K562 (cell line): ENCODE measurements around the gene APBB2. TPM values are rescaled to one million over a fixed set of nuclear protein-coding genes. Genes with fewer than 3 reads are reported as not detected.

Experiments
- ATAC-seq: fragments of 200-7000 bp; cut with Tn5 transposase; 3 replicates; pipeline ENCODE4 v1.9.1; 2020; ENCODE audit warnings: moderate library complexity
- BruUV-seq: library from RNA; stranded (reverse); fragments of 400-500 nt; replicated peaks from 2 replicates; lab custom pipeline; 2021; lab: Mats Ljungman, UMichigan
- CTCF ChIA-PET: fragments of 300-600 bp; formaldehyde crosslinking; extraction: SDS; loops from one replicate; lab custom pipeline; 2021; ENCODE audit warnings: low intra/inter-chr PET ratio; lab: Yijun Ruan, JAX
- POLR2A ChIA-PET: fragments of 300-600, 350-650 bp; sonication (Branson Sonifier 250); formaldehyde crosslinking; extraction: SDS; loops from one replicate; lab custom pipeline; 2021; ENCODE audit warnings: antibody characterized with exemption, inconsistent platforms; lab: Yijun Ruan, JAX
- DNase-seq, 4 experiments: peaks; one replicate each; pipeline versions ENCODE4 v3.0.0 to v3.0.0-alpha.2; 2011 to 2018; ENCODE audit warnings: low spot score in 3 of 4, mixed read lengths in 3 of 4; ENCODE audit errors: extremely low read depth in 1 of 4
- FAIRE-seq: peaks from 2 replicates; lab custom pipeline; 2011; peaks lifted over from hg19 to GRCh38; lab: Jason Lieb, UNC
- H2AFZ ChIP-seq: 2 replicates; pipeline ENCODE4 v1.6.0; 2011; ENCODE audit warnings: low read depth, low read length, control low read depth, inconsistent platforms
- H3K27ac ChIP-seq: fragments of 200-600 bp; 3 replicates; pipeline ENCODE4 v1.8.0; 2011; ENCODE audit warnings: low read depth, mild to moderate bottlenecking, control low read depth, inconsistent platforms, low read length, moderate library complexity, mixed read lengths; ENCODE audit errors: extremely low read depth
- H3K27me3 ChIP-seq, 2 experiments: fragments of 300-600 bp in 1 of 2; 2 replicates in 1 of 2; 3 replicates in 1 of 2; pipeline versions ENCODE4 v1.6.0 to v1.8.0; 2011; ENCODE audit warnings: inconsistent platforms in 2 of 2, low read length in 2 of 2, mild to moderate bottlenecking in 1 of 2, mixed read lengths in 1 of 2, moderate library complexity in 1 of 2; ENCODE audit not compliant: control insufficient read depth in 2 of 2, insufficient read depth in 2 of 2
- H3K36me3 ChIP-seq: fragments of 300-600 bp; 3 replicates; pipeline ENCODE4 v1.8.0; 2011; ENCODE audit warnings: mild to moderate bottlenecking, low read length, inconsistent platforms; ENCODE audit not compliant: control insufficient read depth, insufficient read depth
- H3K4me1 ChIP-seq, 2 experiments: fragments of 200-600 bp in 1 of 2; replicated peaks in 1 of 2; 2 replicates in 1 of 2; 3 replicates in 1 of 2; pipeline versions ENCODE4 v1.5.1 to v1.8.0; 2011; ENCODE audit warnings: inconsistent platforms in 2 of 2, low read length in 2 of 2, mild to moderate bottlenecking in 1 of 2, mixed read lengths in 1 of 2, moderate library complexity in 1 of 2; ENCODE audit not compliant: control insufficient read depth in 2 of 2, insufficient read depth in 2 of 2
- H3K4me2 ChIP-seq: 2 replicates; pipeline ENCODE4 v1.6.1; 2011; ENCODE audit warnings: low read length, control low read depth, inconsistent platforms, mixed read lengths; ENCODE audit not compliant: insufficient read depth
- H3K4me3 ChIP-seq: fragments of 200-600 bp; sonication (generic), shearing (Covaris generic); 2 replicates; pipeline ENCODE4 v1.5.1; 2016; ENCODE audit warnings: control low read depth, inconsistent platforms
- H3K79me2 ChIP-seq: fragments of 200-600 bp; 3 replicates; pipeline ENCODE4 v1.8.0; 2011; ENCODE audit warnings: low read length, inconsistent platforms; ENCODE audit not compliant: control insufficient read depth, insufficient read depth
- H3K9ac ChIP-seq, 2 experiments: 2 replicates each; pipeline versions ENCODE4 v1.6.0 to v1.6.1; 2011; ENCODE audit warnings: low read depth in 2 of 2, low read length in 2 of 2, control low read depth in 1 of 2, inconsistent platforms in 1 of 2, mild to moderate bottlenecking in 1 of 2, mixed read lengths in 1 of 2; ENCODE audit not compliant: insufficient read depth in 1 of 2
- H3K9me1 ChIP-seq: one replicate; pipeline ENCODE4 v1.6.0; 2011; ENCODE audit warnings: inconsistent platforms, mild to moderate bottlenecking, low read length, moderate library complexity; ENCODE audit not compliant: control insufficient read depth, insufficient read depth
- H3K9me3 ChIP-seq: replicated peaks from 2 replicates; pipeline ENCODE4 v1.5.1; 2011; ENCODE audit warnings: low read depth, low read length, inconsistent platforms; ENCODE audit not compliant: control insufficient read depth, insufficient read depth
- H4K20me1 ChIP-seq: replicated peaks from 2 replicates; pipeline ENCODE4 v1.6.1; 2011; ENCODE audit warnings: low read length, inconsistent platforms, mixed read lengths; ENCODE audit not compliant: control insufficient read depth, insufficient read depth
- BRD9 ChIP-seq: fragments of 450-650 bp; IDR thresholded peaks from 2 replicates; pipeline ENCODE4 v1.6.1; 2018; ENCODE audit warnings: low read depth; ENCODE audit not compliant: partially characterized antibody
- CBFB ChIP-seq: sonication (generic); formaldehyde crosslinking; IDR thresholded peaks from 2 replicates; pipeline ENCODE4 v1.4.0; 2020; ENCODE audit warnings: mild to moderate bottlenecking, missing genetic modification reagents
- ETV1 ChIP-seq: fragments of 450-650 bp; conservative IDR thresholded peaks from 2 replicates; pipeline ENCODE4 v1.6.1; 2016; ENCODE audit warnings: missing genetic modification characterization, control low read depth, low read depth, missing compliant biosample characterization
- LCOR ChIP-seq: sonication (generic); formaldehyde crosslinking; IDR thresholded peaks from 2 replicates; pipeline ENCODE4 v1.8.0; 2022; ENCODE audit warnings: mild to moderate bottlenecking, missing genetic modification reagents
- MCM3 ChIP-seq: fragments of 450-650 bp; IDR thresholded peaks from 2 replicates; pipeline ENCODE4 v1.6.1; 2016
- POLR2A ChIP-seq: fragments of 450-650 bp; conservative IDR thresholded peaks from 2 replicates; pipeline ENCODE4 v1.6.1; 2016
- PURB ChIP-seq: sonication (generic); formaldehyde crosslinking; IDR thresholded peaks from 2 replicates; pipeline ENCODE4 v1.9.0; 2021; ENCODE audit warnings: low read depth, mild to moderate bottlenecking, missing genetic modification reagents
- RBM39 ChIP-seq: fragments of 200-400 bp; formaldehyde crosslinking; optimal IDR thresholded peaks from 2 replicates; pipeline ENCODE3; 2018; ENCODE audit warnings: low read depth, low read length
- SIX5 ChIP-seq, 2 experiments: IDR thresholded peaks; 2 replicates each; pipeline ENCODE4 v1.6.1; 2011; ENCODE audit warnings: low read length in 2 of 2, borderline replicate concordance in 1 of 2, low read depth in 1 of 2, mild to moderate bottlenecking in 1 of 2, moderate library complexity in 1 of 2; ENCODE audit not compliant: insufficient read depth in 1 of 2
- THRAP3 ChIP-seq: fragments of 450-650 bp; IDR thresholded peaks from 2 replicates; pipeline ENCODE4 v1.6.1; 2016; ENCODE audit warnings: mild to moderate bottlenecking, inconsistent platforms, borderline replicate concordance
- ZBTB49 ChIP-seq: sonication (generic); formaldehyde crosslinking; IDR thresholded peaks from 2 replicates; pipeline ENCODE4 v1.8.0; 2022; ENCODE audit warnings: missing genetic modification reagents, mild to moderate bottlenecking, borderline replicate concordance
- ZNF253 ChIP-seq: fragments of 250-450 bp; sonication (Bioruptor Pico); conservative IDR thresholded peaks from 2 replicates; pipeline ENCODE4 v1.6.1; 2021; ENCODE audit warnings: mild to moderate bottlenecking
- WGBS: fragments of 100-300 bp; shearing (Covaris generic); methylation state at CpG from one replicate; pipeline ENCODE4 v1.1.6; 2016; ENCODE audit warnings: low coverage, mixed read lengths; ENCODE audit not compliant: insufficient coverage; ENCODE audit errors: missing lambda C conversion rate; 5-methylcytosine and 5-hydroxymethylcytosine counted together
- in situ Hi-C: fragments of 300-500 bp; cut with MboI; formaldehyde crosslinking; loops from 4 replicates; pipeline ENCODE4 v1.15.0; 2018; ENCODE audit warnings: inconsistent platforms, mixed read lengths
- intact Hi-C: fragments of 100-400 bp; cut with micrococcal nuclease; formaldehyde crosslinking; loops from 2 replicates; pipeline ENCODE4 v1.14.2; 2022
- polyA plus RNA-seq, 8 experiments: library from polyadenylated mRNA; depleted of rRNA in 4 of 8; stranded (reverse) in 5 of 8; unstranded in 3 of 8; fragments of >200 nt; fragmentation: Nextera tagmentation in 2 of 8; fragmentation: Illumina TruSeq in 1 of 8; extraction: Ambion mirVana in 2 of 8; extraction: Trizol in 1 of 8; gene quantifications; 2 replicates each; pipeline versions ENCODE4 v1.2.1 to v1.2.3, GENCODE V29; 2011 to 2014; ENCODE audit warnings: inconsistent platforms in 1 of 8, missing spikeins in 1 of 8
- total RNA-seq, 7 experiments: library from RNA; depleted of rRNA in 6 of 7; stranded (reverse); fragments of >200 nt in 6 of 7; fragmentation: Illumina TruSeq in 2 of 7; extraction: Trizol in 2 of 7; gene quantifications; 2 replicates each; pipeline versions ENCODE4 v1.2.1 to v1.2.3, GENCODE V29; 2011 to 2021; ENCODE audit warnings: low replicate concordance in 1 of 7
- TF ChIP-seq, protein P1 (sequence below): fragments of 250-450 bp; sonication (Bioruptor Pico); IDR thresholded peaks from 2 replicates; pipeline ENCODE4 v1.5.0; 2021

Gene APBB2
- total and polyA plus RNA-seq, 9 of the 15 experiments (the other 6 are each of a cell fraction or from before 2014, with no cell fraction given) = 0.08 to 2.1 (median 1.4) TPM

DNA sequence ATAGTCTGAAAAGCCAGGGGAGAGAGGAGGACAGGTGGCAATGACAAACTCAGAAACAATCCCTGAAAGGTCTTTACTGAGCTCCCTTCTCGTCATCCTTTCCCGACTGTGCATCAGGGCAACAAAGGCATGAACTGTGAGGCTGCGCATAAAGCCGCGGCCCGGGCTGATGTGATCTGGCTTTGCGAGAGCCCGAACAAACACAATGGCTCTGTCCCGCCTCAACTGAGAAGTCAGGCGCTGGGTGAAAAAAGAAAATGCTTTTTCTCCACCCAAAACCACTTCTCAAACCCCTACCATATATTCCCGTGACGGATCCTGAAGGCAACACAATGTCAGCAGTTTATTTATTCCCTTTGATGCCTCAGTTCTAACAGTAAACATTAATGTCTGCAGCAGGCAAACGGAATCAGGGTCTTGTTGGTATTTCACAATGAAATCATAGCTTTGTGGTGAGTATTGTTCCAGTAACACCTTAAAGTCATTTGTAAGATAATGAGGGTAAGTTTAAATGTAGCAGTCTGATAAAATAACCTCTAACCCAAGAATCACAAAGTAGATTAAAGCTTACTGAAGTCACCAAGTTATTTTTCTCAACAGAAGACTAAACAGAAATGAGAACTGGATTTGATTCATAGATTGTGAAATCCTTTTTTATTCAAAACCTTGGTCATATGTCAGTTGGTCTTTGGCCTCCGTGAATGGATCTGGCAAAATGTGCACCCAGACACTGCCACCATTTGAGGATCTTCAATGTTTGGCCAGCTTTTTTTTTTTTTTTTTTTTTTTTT is 67.4 kb downstream of the APBB2 start:
- POLR2A ChIA-PET = no interaction called here

DNA sequence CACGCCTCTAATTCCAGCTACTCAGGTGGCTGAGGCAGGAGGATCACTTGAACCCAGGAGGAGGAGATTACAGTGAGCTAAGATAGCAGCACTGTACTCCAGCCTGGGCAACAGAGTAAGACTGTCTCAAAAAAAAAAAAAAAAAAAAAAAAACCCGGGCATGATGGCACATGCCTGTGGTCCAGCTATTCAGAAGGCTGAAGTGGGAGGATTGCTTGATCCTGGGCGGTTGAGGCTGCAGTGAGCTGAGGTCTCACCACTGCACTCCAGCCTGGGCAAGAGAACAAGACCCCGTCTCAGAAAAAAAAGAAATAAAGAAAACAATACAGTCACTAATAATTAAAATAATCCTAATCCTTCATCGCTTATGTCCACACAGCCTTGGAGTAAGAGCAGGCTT is 68.1 kb downstream of the APBB2 start:
- no peaks in the 10 kb centered on the region for H4K20me1 ChIP-seq
- H3K27me3 ChIP-seq = no peaks in the 10 kb centered on the region
- POLR2A ChIA-PET = no interaction called here
- no peaks in the 10 kb centered on the region for H3K36me3 ChIP-seq
- in situ Hi-C loops (no loop called here), intact Hi-C loops (no loop called here)
- DNase-seq (no peak), FAIRE-seq (no peak), ATAC-seq (no peak)
- H3K79me2 ChIP-seq = no peaks in the 10 kb centered on the region
- H3K4me1 ChIP-seq = no peaks in the 10 kb centered on the region
- CTCF ChIA-PET = no interaction called here
- H3K4me3 ChIP-seq = no peak overlapping the region
- no peak overlapping the region for H3K4me2 ChIP-seq
- WGBS = 2% methylated on average over 4 of the region's 5 CpGs
- H3K27ac ChIP-seq = no peak overlapping the region
- no peaks in the 10 kb centered on the region for H3K9me3 ChIP-seq
- TF ChIP-seq LCOR (CRISPR knock-in tag) (no peak), ZNF253 (CRISPR knock-in tag) (no peak), ETV1 (tag) (no peak), POLR2A (no peak), SIX5 (IDR thresholded peaks at IDR 0.05; ENCODE audit: borderline replicate concordance in 1 of 2, insufficient read depth in 1 of 2, low read depth in 1 of 2, low read length in 2 of 2) (no peak), THRAP3 (no peak), RBM39 (no peak), BRD9 (no peak), ZBTB49 (CRISPR knock-in tag) (no peak)
- no TSS peak for BruUV-seq
- H2AFZ ChIP-seq = no peak overlapping the region
- H3K9ac ChIP-seq = no peak overlapping the region
- no peaks in the 10 kb centered on the region for H3K9me1 ChIP-seq

More for the DNA sequence above, 67.4 kb downstream of the APBB2 start:
- no peak overlapping the region for H3K4me2 ChIP-seq
- H3K27me3 ChIP-seq = no peaks in the 10 kb centered on the region
- H3K4me3 ChIP-seq = no peak overlapping the region
- H3K9ac ChIP-seq = no peak overlapping the region
- no peak overlapping the region for H2AFZ ChIP-seq
- no TSS peak for BruUV-seq
- in situ Hi-C loops (no loop called here), intact Hi-C loops (no loop called here)
- FAIRE-seq (no peak), ATAC-seq (no peak), DNase-seq (no peak)
- no peaks in the 10 kb centered on the region for H3K9me3 ChIP-seq
- CTCF ChIA-PET = no interaction called here
- no peaks in the 10 kb centered on the region for H3K79me2 ChIP-seq
- no peaks in the 10 kb centered on the region for H3K36me3 ChIP-seq
- TF ChIP-seq CBFB (CRISPR knock-in tag) (no peak), MCM3 (no peak), PURB (CRISPR knock-in tag) (no peak)
- TF ChIP-seq, protein P1, sequence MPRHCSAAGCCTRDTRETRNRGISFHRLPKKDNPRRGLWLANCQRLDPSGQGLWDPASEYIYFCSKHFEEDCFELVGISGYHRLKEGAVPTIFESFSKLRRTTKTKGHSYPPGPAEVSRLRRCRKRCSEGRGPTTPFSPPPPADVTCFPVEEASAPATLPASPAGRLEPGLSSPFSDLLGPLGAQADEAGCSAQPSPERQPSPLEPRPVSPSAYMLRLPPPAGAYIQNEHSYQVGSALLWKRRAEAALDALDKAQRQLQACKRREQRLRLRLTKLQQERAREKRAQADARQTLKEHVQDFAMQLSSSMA (CRISPR knock-in tag) = no peak
- 15% methylated on average over 11 of the region's 14 CpGs for WGBS
- H4K20me1 ChIP-seq = no peaks in the 10 kb centered on the region
- H3K9me1 ChIP-seq = no peaks in the 10 kb centered on the region
- no peaks in the 10 kb centered on the region for H3K4me1 ChIP-seq
- no peak overlapping the region for H3K27ac ChIP-seq
